Measurements from ENCODE around the gene MAF.

- no peak for TF ChIP-seq CTCF (IDR thresholded peaks at IDR 0.05; ENCODE audit: low read depth, low read length)
- TF ChIP-seq, protein P1, sequence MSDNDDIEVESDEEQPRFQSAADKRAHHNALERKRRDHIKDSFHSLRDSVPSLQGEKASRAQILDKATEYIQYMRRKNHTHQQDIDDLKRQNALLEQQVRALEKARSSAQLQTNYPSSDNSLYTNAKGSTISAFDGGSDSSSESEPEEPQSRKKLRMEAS (IDR thresholded peaks at IDR 0.05; ENCODE audit: low read depth, low read length): no peak
- TF ChIP-seq POLR2A (IDR thresholded peaks at IDR 0.05; ENCODE audit: extremely low read depth, insufficient read length): no peak
- no peak for TF ChIP-seq MYC (IDR thresholded peaks at IDR 0.05; ENCODE audit: low read depth, low read length)
These were observed 26.7 kb downstream of the MAF start for GRCh38 chr16:79573884-79574283.
